HepG2 (cell line): ENCODE data around the gene SLC11A1. TPM values are rescaled to one million over a fixed set of nuclear protein-coding genes. Genes with fewer than 3 reads are reported as not detected.

Experiments
- ATF7-NPFF ChIP-seq: sonication (generic); formaldehyde crosslinking; IDR thresholded peaks from 2 replicates; pipeline ENCODE4 v1.8.1; 2023; ENCODE audit warnings: mild to moderate bottlenecking, low read depth, missing genetic modification reagents, moderate library complexity
- ATRX ChIP-seq: sonication (generic); formaldehyde crosslinking; IDR thresholded peaks from 2 replicates; pipeline ENCODE4 v1.4.0; 2020; ENCODE audit warnings: missing genetic modification reagents, borderline replicate concordance
- ELK4 ChIP-seq: sonication (generic); formaldehyde crosslinking; IDR thresholded peaks from 2 replicates; pipeline ENCODE4 v1.9.0; 2021; ENCODE audit warnings: missing genetic modification reagents, borderline replicate concordance
- FOXM1 ChIP-seq: sonication (generic); formaldehyde crosslinking; IDR thresholded peaks from 2 replicates; pipeline ENCODE4 v1.5.0; 2020; ENCODE audit warnings: missing genetic modification reagents
- GTF2F1 ChIP-seq: fragments of 150-350 bp; IDR thresholded peaks from 2 replicates; pipeline ENCODE4 v1.6.1; 2014; ENCODE audit warnings: low read length
- HES4 ChIP-seq: sonication (generic); formaldehyde crosslinking; IDR thresholded peaks from 2 replicates; pipeline ENCODE4 v1.9.0; 2021; ENCODE audit warnings: mild to moderate bottlenecking, missing genetic modification reagents, borderline replicate concordance
- JUND ChIP-seq: sonication (generic); formaldehyde crosslinking; IDR thresholded peaks from 2 replicates; pipeline ENCODE4 v1.8.0; 2022; ENCODE audit warnings: mild to moderate bottlenecking, missing genetic modification reagents
- KAT7 ChIP-seq: IDR thresholded peaks from 2 replicates; pipeline ENCODE4 v1.6.1; 2018; ENCODE audit warnings: borderline replicate concordance, missing compliant biosample characterization
- MAFF ChIP-seq: IDR thresholded peaks from 2 replicates; pipeline ENCODE4 v1.6.1; 2011; ENCODE audit warnings: low read depth, low read length, improper control_type of control experiment
- MED8 ChIP-seq: sonication (generic); formaldehyde crosslinking; IDR thresholded peaks from 2 replicates; pipeline ENCODE4 v1.8.1; 2023; ENCODE audit warnings: mild to moderate bottlenecking, missing genetic modification reagents; ENCODE audit not compliant: insufficient replicate concordance
- MEIS1 ChIP-seq: sonication (generic); formaldehyde crosslinking; IDR thresholded peaks from 2 replicates; pipeline ENCODE4 v1.9.0; 2021; ENCODE audit warnings: mild to moderate bottlenecking, missing genetic modification reagents, moderate library complexity, borderline replicate concordance
- MTF2 ChIP-seq: sonication (generic); formaldehyde crosslinking; IDR thresholded peaks from 2 replicates; pipeline ENCODE4 v1.5.0; 2020; ENCODE audit warnings: missing genetic modification reagents, borderline replicate concordance
- MZF1 ChIP-seq: sonication (generic); formaldehyde crosslinking; IDR thresholded peaks from 2 replicates; pipeline ENCODE4 v1.8.1; 2023; ENCODE audit warnings: mild to moderate bottlenecking, missing genetic modification reagents, borderline replicate concordance
- NR1H2 ChIP-seq: sonication (generic); formaldehyde crosslinking; IDR thresholded peaks from 2 replicates; pipeline ENCODE4 v1.8.1; 2022; ENCODE audit warnings: low read depth, missing genetic modification reagents, borderline replicate concordance
- PITX1 ChIP-seq: sonication (generic); formaldehyde crosslinking; IDR thresholded peaks from 2 replicates; pipeline ENCODE4 v1.5.1; 2020; ENCODE audit warnings: mild to moderate bottlenecking, missing genetic modification reagents
- POLR2G ChIP-seq: fragments of 200-400 bp; formaldehyde crosslinking; IDR thresholded peaks from 2 replicates; pipeline ENCODE4 v1.6.1; 2018; ENCODE audit warnings: mild to moderate bottlenecking, low read depth, low read length, moderate library complexity
- SMC3 ChIP-seq: IDR thresholded peaks from 2 replicates; pipeline ENCODE4 v1.6.1; 2011; ENCODE audit warnings: low read length, improper control_type of control experiment
- STAT5B ChIP-seq: sonication (generic); formaldehyde crosslinking; IDR thresholded peaks from 2 replicates; pipeline ENCODE4 v1.4.0; 2020; ENCODE audit warnings: missing genetic modification reagents
- TAF1 ChIP-seq: sonication (generic); formaldehyde crosslinking; IDR thresholded peaks from 2 replicates; pipeline ENCODE4 v1.4.0; 2020; ENCODE audit warnings: missing genetic modification reagents
- TIGD3 ChIP-seq: sonication (generic); formaldehyde crosslinking; IDR thresholded peaks from 2 replicates; pipeline ENCODE4 v1.5.1; 2020; ENCODE audit warnings: mild to moderate bottlenecking, missing genetic modification reagents, borderline replicate concordance
- TOE1 ChIP-seq: sonication (generic); formaldehyde crosslinking; IDR thresholded peaks from 2 replicates; pipeline ENCODE4 v1.4.0; 2020; ENCODE audit warnings: mild to moderate bottlenecking, missing genetic modification reagents
- ZBTB1 ChIP-seq: sonication (generic); formaldehyde crosslinking; IDR thresholded peaks from 2 replicates; pipeline ENCODE4 v1.4.0; 2020; ENCODE audit warnings: missing genetic modification reagents, borderline replicate concordance
- ZFYVE20 ChIP-seq: sonication (generic); formaldehyde crosslinking; IDR thresholded peaks from 2 replicates; pipeline ENCODE4 v1.8.0; 2023; ENCODE audit warnings: low read depth, mild to moderate bottlenecking, moderate library complexity, missing genetic modification reagents, borderline replicate concordance
- ZNF136 ChIP-seq: sonication (generic); formaldehyde crosslinking; IDR thresholded peaks from 2 replicates; pipeline ENCODE4 v1.8.1; 2022; ENCODE audit warnings: low read depth, mild to moderate bottlenecking, moderate library complexity, missing genetic modification reagents
- ZNF138 ChIP-seq: sonication (generic); formaldehyde crosslinking; IDR thresholded peaks from 2 replicates; pipeline ENCODE4 v1.5.0; 2020; ENCODE audit warnings: mild to moderate bottlenecking, low read depth, missing genetic modification reagents
- ZNF619 ChIP-seq: sonication (generic); formaldehyde crosslinking; IDR thresholded peaks from 2 replicates; pipeline ENCODE4 v1.4.0; 2020; ENCODE audit warnings: mild to moderate bottlenecking, missing genetic modification reagents
- ZNF766 ChIP-seq: sonication (generic); formaldehyde crosslinking; IDR thresholded peaks from 2 replicates; pipeline ENCODE4 v1.5.0; 2020; ENCODE audit warnings: missing genetic modification reagents, borderline replicate concordance
- ZNF879 ChIP-seq: sonication (generic); formaldehyde crosslinking; IDR thresholded peaks from 2 replicates; pipeline ENCODE4 v1.8.1; 2023; ENCODE audit warnings: missing genetic modification reagents
- polyA plus RNA-seq, 8 experiments: library from polyadenylated mRNA; depleted of rRNA in 3 of 8; stranded (reverse) in 7 of 8; unstranded in 1 of 8; fragments of >200 nt; fragmentation: Illumina TruSeq in 4 of 8; extraction: Trizol in 4 of 8; gene quantifications; 2 replicates each; pipeline versions ENCODE4 v1.2.1 to v1.2.3, GENCODE V29; 2011 to 2016; ENCODE audit warnings: low read depth in 4 of 8, missing spikeins in 1 of 8, mixed read lengths in 1 of 8; ENCODE audit not compliant: insufficient read depth in 1 of 8
- total RNA-seq, 5 experiments: library from RNA; depleted of rRNA; stranded (reverse); fragments of >200 nt; fragmentation: Illumina TruSeq; extraction: Trizol; gene quantifications; 2 replicates each; pipeline ENCODE4 v1.2.3, GENCODE V29; 2016; ENCODE audit warnings: low read depth in 1 of 5
- TF ChIP-seq, protein P1 (sequence below): sonication (generic); formaldehyde crosslinking; IDR thresholded peaks from 2 replicates; pipeline ENCODE4 v1.5.0; 2020; ENCODE audit warnings: missing genetic modification reagents

The SLC11A1 gene
- total and polyA plus RNA-seq, 2 of the 13 experiments (the other 11 are each of a cell fraction or from before 2014, with no cell fraction given), result 0.33 to 2.3 TPM

DNA sequence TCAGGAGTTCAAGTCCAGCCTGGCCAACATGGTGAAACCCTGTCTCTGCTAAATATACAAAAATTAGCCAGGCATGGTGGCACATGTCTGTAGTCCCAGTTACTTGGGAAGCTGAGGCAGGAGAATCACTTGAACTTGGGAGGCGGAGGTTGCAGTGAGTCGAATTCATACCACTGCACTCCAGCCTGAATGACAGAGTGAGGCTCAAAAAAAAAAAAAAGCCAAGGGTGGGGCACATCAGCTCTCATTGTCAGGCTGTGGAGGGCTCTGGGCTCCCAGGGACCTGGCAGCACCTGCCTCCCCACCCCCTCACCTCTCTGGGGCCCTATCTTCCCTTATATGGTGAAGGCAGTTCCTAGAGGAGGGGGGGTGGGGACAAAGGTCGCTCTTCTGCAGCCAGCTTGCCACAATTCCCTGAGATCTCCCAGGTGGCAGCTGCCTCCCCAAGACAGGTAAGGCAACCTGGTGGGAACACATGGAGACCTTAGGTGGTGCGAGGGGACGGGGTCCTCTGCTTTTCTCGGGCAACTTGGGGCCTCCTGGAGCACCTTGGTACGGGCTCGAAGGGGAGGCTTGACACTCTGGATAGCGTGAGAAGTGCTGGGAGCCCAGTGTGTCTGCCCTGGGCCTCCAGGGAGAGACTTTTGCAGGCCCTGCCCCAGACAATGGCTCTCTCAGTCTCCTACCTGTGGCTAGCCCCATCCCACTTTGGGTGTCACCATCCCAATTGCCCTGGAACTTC is 36.8 kb downstream of the SLC11A1 start, which contains the start of gene VIL1 (continued):
- TF ChIP-seq ATF7-NPFF (peak; percentile 79; the same call in 1 of the 2 replicates), MED8 (CRISPR knock-in tag) (peak; percentile 89), GTF2F1 (0 out of 2 replicates have a peak, but pooled peaks have one; percentile 29), NR1H2 (no peak), ZBTB1 (no peak), TAF1 (peak; percentile 87; the same call in 1 of the 2 replicates), ATRX (CRISPR knock-in tag) (no peak; the same call in 1 of the 2 replicates), MTF2 (no peak), STAT5B (peak; percentile 45; the same call in 1 of the 2 replicates), ZNF619 (no peak; the same call in 1 of the 2 replicates), ZNF766 (CRISPR knock-in tag) (no peak), KAT7 (CRISPR knock-in tag) (no peak; the same call in 1 of the 2 replicates), ZFYVE20 (CRISPR knock-in tag) (no peak), MZF1 (CRISPR knock-in tag) (no peak), ZNF136 (CRISPR knock-in tag) (no peak; the same call in 1 of the 2 replicates), POLR2G (peak; percentile 96), ELK4 (CRISPR knock-in tag) (no peak), HES4 (CRISPR knock-in tag) (no peak), SMC3 (no peak), JUND (CRISPR knock-in tag) (no peak), MAFF (no peak), FOXM1 (CRISPR knock-in tag) (no peak), ZNF879 (CRISPR knock-in tag) (peak; percentile 78; the same call in 1 of the 2 replicates), TIGD3 (CRISPR knock-in tag) (no peak; the same call in 1 of the 2 replicates), ZNF138 (CRISPR knock-in tag) (peak; percentile 54), PITX1 (CRISPR knock-in tag) (peak; percentile 63), TOE1 (CRISPR knock-in tag) (no peak), MEIS1 (peak; percentile 78; the same call in 1 of the 2 replicates)
- TF ChIP-seq, protein P1, sequence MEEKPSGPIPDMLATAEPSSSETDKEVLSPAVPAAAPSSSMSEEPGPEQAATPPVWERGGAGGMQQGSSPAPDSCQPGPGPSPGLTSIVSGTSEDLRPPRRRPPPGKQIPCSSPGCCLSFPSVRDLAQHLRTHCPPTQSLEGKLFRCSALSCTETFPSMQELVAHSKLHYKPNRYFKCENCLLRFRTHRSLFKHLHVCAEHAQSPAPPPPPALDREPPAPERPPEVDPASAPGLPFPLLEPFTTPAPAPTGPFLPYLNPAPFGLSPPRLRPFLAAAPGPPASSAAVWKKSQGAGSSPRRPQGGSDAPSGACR, result peak; percentile 78
